GM12872 (cell line): Measurements from ENCODE around the gene RPS5.

ENCODE experiments used
- CTCF ChIP-seq: IDR thresholded peaks from 3 replicates; pipeline ENCODE4 v1.5.1; 2011; ENCODE audit warnings: low read depth, mild to moderate bottlenecking, low read length, moderate library complexity; ENCODE audit not compliant: insufficient read depth

The RPS5 gene

GRCh38 chr19:58374200-58374599, 12.9 kb upstream of the RPS5 start:
- no peak for TF ChIP-seq CTCF

GRCh38 chr19:58379246-58379645, 7.8 kb upstream of the RPS5 start:
- no peak for TF ChIP-seq CTCF

- TF ChIP-seq CTCF = no peak
These were observed 6.9 kb upstream of the RPS5 start for GRCh38 chr19:58380037-58380661.

GRCh38 chr19:58380662-58381459, 6.2 kb upstream of the RPS5 start, which contains the start of gene ZNF837:
TSS of gene ZNF837 (minus strand) at chr19:58381030. CDS start at chr19:58369332, 11,698 bp downstream.
- no peak for TF ChIP-seq CTCF

GRCh38 chr19:58381460-58382212, 5.4 kb upstream of the RPS5 start:
- TF ChIP-seq CTCF = no peak

GRCh38 chr19:58382997-58383603, 4.0 kb upstream of the RPS5 start:
- no peak for TF ChIP-seq CTCF
